Activated CD4-positive, alpha-beta T cell treated with anti-CD3 and anti-CD28 coated beads, Interleukin-2, Interleukin-4, amounts not matched to agents 100 ng/mL and 50 ng/mL, durations not matched to agents 16 hours and 8 hours (primary cell): ENCODE data around the gene SWI5.
"Not testable (repeated sequence)": the region's sequence is repeated elsewhere in the genome, so short reads cannot be mapped to it uniquely, and the experiment has no call there.

Experiments
- DNase-seq: peaks from one replicate; pipeline ENCODE4 v3.0.0-alpha.2; 2020; ENCODE audit warnings: low spot score

Gene SWI5

DNA sequence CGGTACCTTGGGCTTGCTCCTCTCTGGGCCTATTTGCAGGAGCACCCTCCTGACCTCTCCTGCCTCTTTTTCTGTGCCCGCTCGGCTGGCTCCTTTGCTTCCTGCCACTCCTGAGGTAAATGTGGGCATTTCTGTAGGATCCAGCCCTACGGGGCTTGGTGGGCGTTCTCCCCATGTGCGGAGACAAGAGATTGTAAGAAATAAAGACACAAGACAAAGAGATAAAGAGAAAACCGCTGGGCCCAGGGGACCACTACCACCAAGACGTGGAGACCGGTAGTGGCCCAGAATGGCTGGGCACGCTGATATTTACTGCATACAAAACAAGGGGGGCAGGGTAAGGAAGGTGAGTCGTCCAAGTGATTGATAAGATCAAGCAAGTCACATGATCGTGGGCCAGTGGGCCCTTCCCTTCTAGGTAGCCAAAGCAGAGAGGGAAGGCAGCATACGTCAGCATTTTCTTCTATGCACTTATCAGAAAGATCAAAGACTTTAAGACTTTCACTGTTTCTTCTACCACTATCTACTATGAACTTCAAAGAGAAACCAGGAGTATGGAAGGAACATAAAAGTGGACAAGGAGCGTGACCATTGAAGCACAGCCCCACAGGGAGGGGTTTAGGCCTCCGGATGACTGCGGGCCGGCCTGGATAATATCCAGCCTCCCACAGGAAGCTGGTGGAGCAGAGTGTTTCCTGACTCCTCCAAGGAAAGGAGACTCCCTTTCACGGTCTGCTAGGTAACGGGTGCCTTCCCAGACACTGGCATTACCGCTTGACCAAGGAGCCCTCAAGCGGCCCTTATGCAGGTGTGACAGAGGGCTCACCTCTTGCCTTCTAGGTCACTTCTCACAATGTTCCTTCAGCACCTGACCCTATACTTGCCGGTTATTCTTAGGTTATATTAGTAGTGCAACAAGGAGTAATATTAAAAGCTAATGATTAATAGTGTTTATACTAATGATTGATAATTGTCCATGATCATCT lies 3.3 kb downstream of the SWI5 start:
- DNase-seq = not testable (repeated sequence)

DNA sequence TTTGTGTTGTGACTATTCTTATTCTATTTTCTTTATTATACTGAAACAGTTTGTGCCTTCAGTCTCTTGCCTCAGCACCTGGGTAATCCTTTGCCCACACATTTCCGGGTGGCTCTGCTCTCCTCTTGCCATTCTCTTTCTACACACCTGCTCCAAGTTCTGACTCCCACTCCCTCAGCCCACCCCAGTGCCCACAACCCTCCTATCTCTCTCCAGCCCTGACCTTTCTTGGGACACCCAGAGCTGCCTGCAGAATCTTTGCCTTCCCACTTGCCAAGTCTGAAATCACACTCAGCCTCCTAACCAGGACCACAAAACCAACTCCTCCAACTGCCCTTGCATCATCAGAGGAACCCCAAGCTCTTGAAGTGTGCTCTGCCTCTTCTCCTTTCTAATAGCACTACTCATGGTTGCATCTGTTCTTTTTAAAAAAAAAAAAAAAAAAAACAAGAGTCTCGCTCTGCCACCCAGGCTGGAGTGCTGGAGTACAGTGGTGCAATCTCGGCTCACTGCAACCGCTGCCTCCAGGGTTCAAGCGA lies 4.1 kb downstream of the SWI5 start:
- no peak for DNase-seq

DNA sequence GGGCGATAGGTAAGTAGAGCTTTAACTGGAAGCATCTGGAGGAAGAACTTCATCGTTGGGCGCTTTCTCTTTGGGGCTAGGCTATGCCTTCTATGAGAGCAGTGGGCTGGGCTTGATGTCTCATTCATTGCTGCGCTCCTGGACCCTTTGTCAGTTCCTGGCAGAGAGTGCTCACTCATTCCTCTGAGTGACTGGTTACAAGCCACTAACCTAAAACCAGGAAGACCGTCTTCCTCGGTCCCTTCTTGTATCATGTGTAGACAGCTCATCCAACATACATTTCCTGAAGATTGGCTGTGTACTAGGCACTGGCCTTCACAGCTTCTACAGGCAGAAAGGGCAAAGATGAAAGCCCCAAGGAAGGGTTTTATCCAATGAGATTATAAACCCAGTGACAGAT lies 6.4 kb downstream of the SWI5 start:
- no peak for DNase-seq

DNA sequence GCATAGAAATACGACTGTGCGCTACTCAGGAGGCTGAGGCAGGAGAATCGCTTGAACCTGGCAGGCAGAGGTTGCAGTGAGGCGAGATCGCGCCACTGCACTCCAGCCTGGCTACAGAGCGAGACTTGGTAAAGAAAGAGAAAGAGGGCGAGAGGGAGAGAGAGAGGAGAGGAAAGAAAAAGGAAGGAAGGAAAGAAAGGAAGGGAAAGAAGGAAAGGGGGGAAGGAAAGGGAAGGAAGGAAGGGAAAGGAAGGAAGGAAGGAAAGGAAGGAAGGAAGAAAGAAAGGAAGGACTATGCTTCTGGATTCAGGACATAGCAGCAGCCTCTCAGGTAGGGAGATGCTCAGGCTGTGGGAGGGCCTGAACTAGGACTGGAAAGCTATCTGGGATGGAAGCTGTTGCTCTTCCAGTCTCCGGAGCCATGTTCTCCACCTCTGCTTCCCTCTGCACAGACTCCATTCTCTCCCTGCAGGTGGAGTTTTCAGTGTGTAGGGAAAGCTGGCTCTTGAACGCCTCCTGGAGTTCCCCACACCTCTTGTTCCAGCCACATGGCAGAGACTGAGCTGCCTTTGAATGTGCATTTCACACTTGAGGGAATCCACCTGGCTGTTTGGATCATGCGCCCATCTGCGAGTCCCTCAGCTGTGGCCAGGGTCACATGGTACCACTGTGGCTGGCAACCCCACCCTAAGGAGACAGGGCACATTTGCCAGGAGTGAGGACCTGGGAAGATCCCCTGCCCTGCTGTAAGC lies 9.1 kb downstream of the SWI5 start:
- DNase-seq = no peak

DNA sequence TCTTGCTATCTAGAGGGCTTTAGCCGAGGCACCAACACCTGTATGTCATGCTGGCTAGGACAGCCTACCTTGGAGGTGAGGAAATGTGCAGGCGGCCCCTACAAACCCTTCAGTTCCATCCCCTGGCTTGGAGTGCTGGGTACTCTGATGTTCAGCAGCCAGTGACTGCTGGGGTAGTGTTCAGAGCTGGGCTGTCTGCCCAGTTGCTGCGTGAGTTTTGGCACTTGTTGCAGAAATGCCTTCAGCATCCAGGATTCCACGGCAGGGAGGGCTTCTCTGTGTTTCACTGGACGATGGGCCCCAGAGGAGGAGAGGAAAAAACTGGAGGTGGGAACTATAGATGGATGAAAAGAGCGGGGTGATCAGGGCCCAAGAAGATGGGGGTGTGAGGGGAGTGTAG lies 10.4 kb downstream of the SWI5 start:
- no peak for DNase-seq

DNA sequence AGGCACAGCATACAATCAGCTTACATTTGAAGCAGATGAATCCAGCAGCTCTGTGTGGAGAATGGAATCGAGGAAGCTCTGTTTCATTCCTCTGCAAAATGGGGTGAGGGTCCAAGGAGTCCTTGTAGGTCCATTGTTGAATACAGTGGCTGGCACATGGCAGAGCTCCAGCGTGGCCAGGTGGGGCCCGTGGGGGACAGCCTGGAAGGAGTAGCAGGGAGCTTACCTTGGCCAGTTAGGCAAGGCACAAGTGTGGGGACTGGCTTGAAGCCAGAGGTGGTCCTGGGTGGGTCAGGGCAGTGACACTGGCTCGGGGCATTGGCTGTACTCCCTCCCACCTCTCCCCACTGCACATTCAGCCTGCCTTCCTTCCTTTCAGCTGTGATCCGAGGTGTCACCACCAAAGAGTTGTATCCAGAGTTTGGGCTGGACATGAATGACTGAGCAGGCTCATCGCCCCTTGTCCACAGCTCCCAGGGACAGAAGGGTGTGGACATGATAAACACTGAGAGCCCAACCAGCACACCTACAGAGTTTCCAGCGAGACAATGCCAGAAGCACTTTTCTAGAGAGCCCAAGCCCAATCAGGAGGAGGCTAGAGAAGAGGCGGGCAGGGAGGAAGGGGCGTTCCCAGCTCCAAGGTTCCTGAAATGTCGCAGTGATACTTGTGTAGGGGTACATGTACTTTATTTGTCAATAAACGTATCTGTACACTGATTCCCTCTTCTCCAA lies 12.4 kb downstream of the SWI5 start:
- DNase-seq = no peak

DNA sequence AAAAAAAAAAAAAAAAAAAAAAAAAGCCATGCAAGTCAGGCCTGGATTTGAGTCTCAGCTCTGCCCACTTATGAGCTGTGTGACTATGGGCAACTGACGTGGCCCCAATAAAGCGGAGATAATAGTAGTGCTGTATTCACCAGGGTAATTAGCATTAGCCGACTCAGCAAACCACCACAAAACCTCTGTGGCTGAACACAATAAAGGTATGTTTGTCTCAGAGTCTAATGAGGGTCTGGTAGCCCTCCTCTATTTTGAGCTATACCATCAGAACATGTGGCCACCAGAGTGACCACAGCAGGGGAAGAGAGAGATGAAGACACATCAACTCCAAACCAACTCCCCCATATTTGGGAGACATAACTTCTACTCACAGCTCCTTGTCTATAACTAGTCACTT lies 15.9 kb downstream of the SWI5 start:
- DNase-seq = no peak

DNA sequence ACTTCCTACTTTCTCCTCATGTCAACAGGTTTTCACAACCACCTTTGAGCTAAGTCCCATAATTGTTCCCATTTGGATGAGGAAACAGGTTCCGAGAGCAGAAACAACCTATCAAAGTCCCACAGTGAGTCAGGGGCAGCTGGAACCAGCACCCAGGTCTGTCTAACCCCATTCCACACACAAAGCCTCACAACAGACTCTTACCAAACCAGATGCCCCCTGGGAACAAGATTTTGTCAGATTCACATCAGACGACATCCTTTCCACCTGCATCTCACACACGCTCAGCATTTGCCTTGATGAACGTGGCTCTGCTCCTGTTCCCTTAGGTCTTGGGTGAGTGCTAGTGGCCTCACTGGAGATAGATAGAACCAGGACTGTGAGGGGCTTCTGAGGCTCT lies 17.0 kb downstream of the SWI5 start:
- DNase-seq = no peak

DNA sequence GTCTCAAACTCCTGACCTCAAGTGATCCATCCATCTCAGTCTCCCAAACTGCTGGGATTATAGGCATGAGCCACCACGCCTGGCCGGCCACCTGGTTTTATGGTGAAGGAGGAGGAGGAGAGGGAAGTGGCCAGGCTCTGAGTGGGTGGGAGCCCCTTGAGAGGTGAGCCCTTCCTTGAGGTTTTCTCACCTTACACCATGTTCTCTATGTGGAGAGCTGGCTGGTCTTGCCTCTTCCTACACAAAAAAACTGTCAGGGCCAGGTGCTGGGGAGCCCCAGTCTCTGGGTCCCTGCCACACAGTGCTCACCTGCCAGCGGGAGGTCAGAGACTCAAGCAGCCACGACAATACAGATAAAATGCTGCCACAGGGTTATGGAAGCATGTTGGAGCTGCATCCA lies 18.1 kb downstream of the SWI5 start:
- DNase-seq = no peak

DNA sequence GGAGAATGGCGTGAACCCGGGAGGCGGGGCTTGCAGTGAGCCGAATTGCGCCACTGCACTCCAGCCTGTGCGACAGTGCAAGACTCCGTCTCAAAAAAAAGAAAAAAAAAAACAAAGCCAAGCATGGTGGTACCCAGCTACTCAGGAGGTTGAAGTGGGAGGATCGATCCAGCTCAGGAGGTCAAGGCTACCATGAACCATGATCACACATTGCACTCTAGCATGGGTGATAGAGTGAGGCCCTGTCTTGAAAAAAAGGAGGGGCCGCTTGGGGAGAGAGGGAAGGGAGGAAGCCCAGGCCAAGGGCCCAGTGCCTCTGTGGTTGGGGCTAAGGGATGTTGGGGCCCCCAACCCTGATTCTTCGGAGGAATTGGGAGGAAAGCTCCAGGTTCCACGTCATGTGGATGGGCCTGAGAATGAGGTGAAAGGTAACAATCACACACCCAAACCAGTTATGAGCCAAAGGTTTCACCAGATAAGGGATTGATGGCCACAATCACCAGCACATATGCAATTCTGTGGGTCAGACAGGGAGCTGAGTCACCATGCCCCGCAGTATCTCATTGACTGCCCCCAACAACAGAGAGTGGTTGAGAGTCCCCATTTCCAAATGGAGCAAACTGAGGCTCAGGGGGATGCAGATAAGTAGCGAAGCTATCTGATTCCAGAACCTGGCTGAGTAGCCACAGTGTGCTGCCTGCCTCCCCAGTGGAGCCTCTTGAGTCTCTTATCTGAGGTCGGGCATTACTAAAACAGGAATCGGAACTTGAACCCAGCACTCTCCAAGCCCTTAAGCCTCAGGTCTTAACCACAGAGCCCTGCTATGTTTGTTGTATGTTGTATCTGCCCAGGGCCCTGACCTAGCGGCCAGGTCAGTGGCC lies 20.5 kb downstream of the SWI5 start:
- DNase-seq = no peak

DNA sequence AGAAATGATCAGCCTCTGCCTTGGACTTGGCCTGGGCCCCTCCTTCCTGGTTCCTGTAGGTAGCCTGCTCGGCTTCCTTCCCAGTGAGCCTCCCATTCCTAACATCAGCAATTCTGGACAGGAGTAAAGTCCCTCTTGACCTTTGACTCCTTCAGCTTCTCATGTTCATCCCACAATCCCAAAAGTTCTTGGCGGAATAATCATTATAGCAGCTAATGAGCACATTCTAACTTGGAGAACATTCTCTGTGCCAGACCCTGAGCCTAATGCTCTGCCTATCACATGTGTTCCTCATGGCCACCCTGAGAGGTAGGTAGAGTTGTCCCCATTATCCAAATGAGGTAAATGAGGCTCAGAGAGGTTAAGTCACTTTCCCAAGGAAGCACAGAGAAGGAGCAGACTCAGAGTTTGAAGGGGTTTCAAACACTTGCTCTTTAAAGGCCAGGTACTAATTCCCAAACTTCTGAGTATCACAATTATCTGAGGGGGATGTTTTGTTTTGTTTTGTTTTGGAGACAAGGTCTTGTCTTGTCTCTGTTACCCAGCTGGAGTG lies 21.2 kb downstream of the SWI5 start:
- no peak for DNase-seq

DNA sequence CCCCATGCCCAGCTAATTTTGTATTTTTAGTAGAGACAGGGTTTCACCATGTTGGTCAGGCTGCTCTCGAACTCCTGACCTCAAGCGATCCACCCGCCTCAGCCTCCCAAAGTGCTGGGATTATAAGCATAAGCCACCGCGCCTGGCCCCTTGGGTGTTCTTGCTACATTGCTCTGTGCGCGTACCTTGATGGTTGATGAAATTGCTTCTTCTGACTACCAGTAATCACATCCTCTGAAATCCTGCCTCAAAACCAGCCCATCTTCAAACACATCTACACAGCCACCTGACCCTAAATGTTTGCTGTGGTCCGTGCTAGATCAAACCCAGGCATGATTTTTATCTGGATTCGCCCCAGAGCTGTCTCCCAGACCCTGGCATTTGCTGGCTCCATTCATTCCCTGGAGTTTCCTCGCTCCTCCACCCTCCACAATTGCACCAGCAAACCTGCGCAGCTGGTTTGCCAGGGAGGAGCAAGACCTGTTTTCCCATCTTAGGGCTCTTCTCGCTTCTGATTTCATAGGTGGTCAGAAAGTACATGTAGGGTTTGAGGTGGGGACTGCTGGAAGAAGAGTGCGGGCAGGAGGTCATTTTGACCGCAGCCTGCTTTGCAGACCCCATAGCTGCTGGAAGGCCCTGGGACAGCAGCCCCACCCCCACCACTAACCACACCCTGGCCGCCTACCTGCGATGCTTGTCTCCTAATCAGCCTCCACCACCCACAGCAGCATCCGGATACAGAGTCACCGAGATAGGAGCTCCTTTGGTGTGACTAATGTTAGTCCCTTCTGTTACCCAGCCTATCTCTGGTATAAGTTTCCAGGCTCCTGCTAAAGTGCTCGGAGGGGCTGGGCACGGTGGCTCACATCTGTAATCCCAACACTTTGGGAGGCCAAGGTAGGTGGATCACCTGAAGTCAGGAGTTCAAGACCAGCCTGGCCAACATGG lies 22.7 kb downstream of the SWI5 start:
- no peak for DNase-seq

DNA sequence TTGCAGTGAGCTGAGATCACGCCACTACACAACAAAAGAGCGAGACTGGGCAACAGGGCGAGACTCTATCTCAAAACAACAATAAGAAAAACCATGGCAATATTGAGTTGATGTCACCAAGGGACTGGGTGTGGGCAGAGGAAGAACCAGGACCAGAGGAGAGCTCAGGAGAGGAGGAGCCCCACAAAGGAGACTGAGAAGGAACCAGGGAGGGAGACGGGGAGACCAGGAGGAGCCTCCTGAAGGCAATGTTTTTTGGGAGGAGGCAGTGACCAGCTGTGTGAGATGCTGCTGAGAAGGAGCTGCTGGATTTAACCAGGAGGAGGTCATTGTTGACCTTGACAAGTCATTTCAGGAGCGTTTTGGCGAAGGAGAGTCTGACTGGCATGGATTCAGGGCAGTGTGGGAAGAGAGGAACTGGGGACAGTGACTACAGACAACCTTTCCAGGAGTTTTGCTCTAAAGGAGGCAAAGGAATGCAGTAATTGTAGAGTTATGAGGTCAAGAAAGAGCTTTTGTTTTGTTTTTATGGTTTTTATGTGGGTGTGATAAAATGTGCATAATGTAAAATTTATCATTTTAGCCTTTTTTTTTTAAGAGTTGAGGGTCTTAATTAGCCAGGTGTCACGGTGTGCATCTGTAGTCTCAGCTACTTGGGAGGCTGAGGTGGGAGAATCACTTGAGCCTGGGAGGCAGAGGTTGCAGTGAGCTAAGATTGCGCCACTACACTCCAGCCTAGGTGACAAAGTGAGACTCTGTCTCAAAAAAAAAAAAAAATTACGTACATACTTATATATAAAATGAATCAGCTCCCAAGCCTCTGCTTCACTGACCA lies 28.3 kb downstream of the SWI5 start:
- no peak for DNase-seq

DNA sequence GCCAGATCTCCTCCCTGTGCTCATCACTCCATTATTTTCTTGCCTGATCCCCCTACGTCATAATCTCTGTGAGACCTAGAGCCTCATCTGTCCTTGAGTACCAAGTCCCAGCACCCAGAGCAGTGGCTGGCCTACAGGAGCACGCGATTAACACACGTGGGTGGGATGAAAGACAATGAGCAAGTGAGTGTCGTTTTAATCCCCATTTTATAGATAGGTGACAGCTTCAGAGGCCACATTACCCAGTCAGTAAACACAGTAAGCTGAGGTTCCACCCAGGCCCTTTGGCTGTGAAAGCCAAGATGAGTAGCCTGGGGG lies 28.9 kb downstream of the SWI5 start:
- DNase-seq = no peak

DNA sequence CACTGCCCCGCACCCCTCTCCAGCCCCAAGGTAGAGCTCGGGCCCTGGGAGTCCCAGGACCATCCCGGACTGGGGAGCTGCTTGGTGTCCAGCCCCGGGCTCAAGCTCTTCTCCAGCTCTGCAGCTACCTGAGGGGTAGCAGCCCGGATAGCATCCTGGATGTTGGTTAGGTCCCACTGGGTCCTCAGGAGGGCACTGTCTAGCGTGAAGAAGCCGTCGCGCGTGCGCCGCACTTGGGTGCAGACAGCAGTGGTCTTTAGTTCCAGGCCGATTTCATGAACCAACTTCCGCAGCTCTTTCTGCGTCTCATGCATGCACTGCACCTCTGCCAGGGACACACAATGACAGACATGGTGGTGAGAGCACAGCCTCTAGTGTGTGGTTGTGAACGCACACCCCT lies 33.5 kb downstream of the SWI5 start:
- no peak for DNase-seq

DNA sequence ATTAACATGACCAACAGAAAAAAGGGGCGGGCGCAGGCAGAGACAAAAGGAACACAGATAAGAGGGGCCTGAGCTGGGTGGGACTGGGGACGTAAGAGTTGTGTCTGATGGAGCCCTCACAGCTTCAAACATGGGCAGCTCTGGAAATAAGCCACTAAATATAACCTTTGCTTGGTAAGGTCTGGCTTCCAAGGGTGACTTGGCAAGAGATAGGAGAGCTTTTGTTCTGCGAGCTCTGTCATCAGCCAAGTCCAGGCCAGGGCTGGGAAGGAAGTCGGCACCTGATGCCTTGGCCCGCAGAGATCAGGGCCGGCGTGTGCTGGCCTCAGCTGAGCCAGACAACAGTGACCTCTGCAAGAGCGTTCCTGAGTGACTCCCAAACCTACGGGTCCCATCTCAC lies 34.4 kb downstream of the SWI5 start:
- DNase-seq = no peak

DNA sequence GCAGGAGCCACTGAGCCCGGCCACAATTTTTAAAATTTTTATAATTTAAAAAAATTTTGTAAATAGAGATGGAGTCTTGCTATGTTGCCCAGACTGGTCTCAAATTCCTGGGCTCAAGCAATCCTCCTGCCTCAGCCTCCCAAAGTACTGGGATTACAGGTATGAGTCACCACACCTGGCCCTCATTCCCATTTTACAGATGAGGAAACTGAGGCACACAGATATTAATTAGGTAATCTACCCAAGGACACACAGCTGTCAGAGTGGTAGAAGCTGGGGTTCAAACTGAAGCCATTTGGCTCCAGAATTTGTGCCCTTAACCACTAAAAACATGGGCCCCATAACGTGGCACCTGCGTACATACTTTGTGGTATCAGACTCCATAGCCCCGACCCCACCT lies 38.6 kb downstream of the SWI5 start:
- DNase-seq = no peak

DNA sequence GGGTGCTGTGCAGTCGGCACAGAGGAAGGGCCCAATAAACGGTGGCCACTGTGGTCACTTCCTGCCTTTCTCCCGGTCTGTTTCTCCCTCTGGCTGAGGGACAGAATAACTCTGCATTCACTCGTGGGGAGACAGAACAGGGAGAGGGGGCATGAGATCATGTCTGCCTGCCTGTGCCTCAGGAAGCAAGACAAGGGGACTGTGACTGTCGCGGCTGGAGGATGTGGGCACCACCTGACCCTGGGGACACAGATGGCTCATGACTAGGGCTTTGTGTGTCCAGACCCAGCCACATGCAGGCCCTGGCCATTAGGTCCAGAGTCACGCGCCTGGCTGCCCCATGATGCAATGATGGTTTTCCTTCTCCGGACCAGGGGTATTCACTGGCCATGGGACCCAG lies 40.3 kb downstream of the SWI5 start:
- DNase-seq = no peak

DNA sequence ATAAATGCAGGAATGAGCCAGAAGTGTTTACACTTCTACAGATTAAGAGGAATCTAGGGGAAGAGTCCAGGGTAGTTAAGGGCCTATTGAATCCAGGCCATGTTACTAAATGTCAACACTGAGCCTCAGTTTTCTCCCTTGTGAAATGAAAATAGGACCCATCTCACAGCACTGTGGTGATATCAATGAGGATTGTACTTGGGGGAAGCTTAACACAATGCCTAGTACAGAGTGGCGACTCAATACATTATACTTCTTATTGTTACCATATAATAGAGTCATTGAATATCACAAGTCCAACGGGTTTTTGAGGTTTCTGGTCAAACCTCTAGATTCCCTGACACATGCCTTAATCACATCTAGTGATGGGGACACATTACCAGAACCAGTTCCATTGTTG lies 41.6 kb downstream of the SWI5 start:
- DNase-seq = no peak
